H1 (cell line): Measurements from ENCODE around the gene RBM4B. TPM values are rescaled to one million over a fixed set of nuclear protein-coding genes. Genes with fewer than 3 reads are reported as not detected.

ENCODE experiments used
- CTCF ChIA-PET: fragments of 300-600 bp; sonication (Branson Sonifier 250); formaldehyde crosslinking; loops from one replicate; lab custom pipeline; 2021; ENCODE audit not compliant: partially characterized antibody; lab: Charles Lee
- POLR2A ChIA-PET: fragments of 300-600 bp; sonication (Branson Sonifier 250); formaldehyde crosslinking; loops from one replicate; lab custom pipeline; 2021; ENCODE audit warnings: inconsistent platforms; ENCODE audit not compliant: partially characterized antibody; lab: Charles Lee
- DNase-seq, 2 experiments: peaks; one replicate each; pipeline versions ENCODE4 v3.0.0 to v3.0.0-alpha.2; 2010 to 2022; ENCODE audit warnings: low spot score in 2 of 2, low read depth in 1 of 2, mixed read lengths in 1 of 2
- FAIRE-seq: peaks from 2 replicates; lab custom pipeline; 2011; peaks lifted over from hg19 to GRCh38; lab: Jason Lieb, UNC
- H2AFZ ChIP-seq: 2 replicates; pipeline ENCODE4 v1.8.1; 2012; ENCODE audit warnings: low read length, inconsistent platforms
- H2AK5ac ChIP-seq: 2 replicates; pipeline ENCODE4 v1.6.1; 2013; ENCODE audit warnings: low read depth, low read length
- H2BK120ac ChIP-seq: replicated peaks from 2 replicates; pipeline ENCODE3; 2013; ENCODE audit warnings: low read depth, low read length, inconsistent platforms
- H2BK12ac ChIP-seq: 2 replicates; pipeline ENCODE4 v1.6.1; 2013; ENCODE audit warnings: low read depth, low read length
- H2BK15ac ChIP-seq: 2 replicates; pipeline ENCODE4 v1.6.1; 2013; ENCODE audit warnings: low read length
- H2BK20ac ChIP-seq: 2 replicates; pipeline ENCODE4 v1.6.1; 2013; ENCODE audit warnings: low read length
- H2BK5ac ChIP-seq: 2 replicates; pipeline ENCODE4 v1.6.1; 2013; ENCODE audit warnings: low read depth, low read length
- H3K14ac ChIP-seq: 2 replicates; pipeline ENCODE4 v1.6.1; 2013; ENCODE audit warnings: inconsistent platforms; ENCODE audit not compliant: insufficient read length
- H3K18ac ChIP-seq: 2 replicates; pipeline ENCODE4 v1.6.1; 2013; ENCODE audit warnings: low read length; ENCODE audit errors: extremely low read depth
- H3K23ac ChIP-seq: 2 replicates; pipeline ENCODE4 v1.6.1; 2013; ENCODE audit warnings: inconsistent platforms; ENCODE audit not compliant: insufficient read length
- H3K23me2 ChIP-seq: 2 replicates; pipeline ENCODE4 v1.6.1; 2013; ENCODE audit warnings: low read depth, low read length
- H3K27ac ChIP-seq: 2 replicates; pipeline ENCODE4 v1.6.1; 2011; ENCODE audit warnings: low read depth, low read length, inconsistent platforms
- H3K27me3 ChIP-seq, 4 experiments: replicated peaks in 1 of 4; 1 replicate in 1 of 4; 2 replicates in 3 of 4; pipeline versions ENCODE4 v1.6.1 to v1.8.1; 2011 to 2013; ENCODE audit warnings: low read length in 3 of 4, mild to moderate bottlenecking in 3 of 4, inconsistent platforms in 2 of 4, mixed read lengths in 2 of 4, moderate library complexity in 1 of 4; ENCODE audit not compliant: control insufficient read depth in 3 of 4, insufficient read depth in 3 of 4; ENCODE audit errors: extremely low read depth in 1 of 4
- H3K36me3 ChIP-seq, 4 experiments: 2 replicates each; pipeline versions ENCODE4 v1.6.1 to v1.8.1; 2011 to 2013; ENCODE audit warnings: mild to moderate bottlenecking in 4 of 4, low read length in 3 of 4, moderate library complexity in 2 of 4, control low read depth in 1 of 4, inconsistent platforms in 1 of 4; ENCODE audit not compliant: insufficient read depth in 4 of 4, control insufficient read depth in 2 of 4
- H3K4ac ChIP-seq: replicated peaks from 2 replicates; pipeline ENCODE3; 2013; ENCODE audit warnings: low read length, low read depth, mixed read lengths, inconsistent platforms; ENCODE audit not compliant: insufficient read length
- H3K4me1 ChIP-seq, 4 experiments: replicated peaks in 1 of 4; 1 replicate in 1 of 4; 2 replicates in 3 of 4; pipeline versions ENCODE4 v1.6.1 to v1.8.1; 2011 to 2013; ENCODE audit warnings: low read length in 3 of 4, inconsistent platforms in 2 of 4, mixed read lengths in 1 of 4; ENCODE audit not compliant: insufficient read depth in 4 of 4, control insufficient read depth in 3 of 4
- H3K4me2 ChIP-seq, 2 experiments: 2 replicates each; pipeline versions ENCODE4 v1.6.1 to v1.8.1; 2011 to 2013; ENCODE audit warnings: low read depth in 2 of 2, low read length in 2 of 2, control low read depth in 1 of 2, inconsistent platforms in 1 of 2, mild to moderate bottlenecking in 1 of 2; ENCODE audit not compliant: insufficient read depth in 1 of 2
- H3K4me3 ChIP-seq, 4 experiments: fragments of 200-600, 300-600 bp in 1 of 4; sonication (generic), shearing (Covaris generic), sonication (Bioruptor Twin) in 1 of 4; 2 replicates each; pipeline versions ENCODE4 v1.5.1 to v1.8.1; 2011 to 2016; ENCODE audit warnings: low read length in 4 of 4, low read depth in 3 of 4, control low read depth in 2 of 4, inconsistent platforms in 2 of 4, mild to moderate bottlenecking in 2 of 4, mixed read lengths in 1 of 4, moderate library complexity in 1 of 4; ENCODE audit not compliant: insufficient read depth in 2 of 4; ENCODE audit errors: extremely low read depth in 1 of 4
- H3K56ac ChIP-seq: replicated peaks from 2 replicates; pipeline ENCODE3; 2013; ENCODE audit warnings: low read depth, mild to moderate bottlenecking, mixed read lengths, low read length, inconsistent platforms; ENCODE audit not compliant: insufficient read length
- H3K79me1 ChIP-seq: 2 replicates; pipeline ENCODE4 v1.6.1; 2013; ENCODE audit warnings: low read depth, low read length, control low read depth
- H3K79me2 ChIP-seq, 2 experiments: 2 replicates each; pipeline versions ENCODE4 v1.6.1 to v1.8.1; 2012 to 2013; ENCODE audit warnings: low read length in 2 of 2, mild to moderate bottlenecking in 2 of 2, inconsistent platforms in 1 of 2; ENCODE audit not compliant: insufficient read depth in 2 of 2, control insufficient read depth in 1 of 2
- H3K9ac ChIP-seq, 4 experiments: replicated peaks in 1 of 4; 1 replicate in 1 of 4; 2 replicates in 3 of 4; pipeline versions ENCODE4 v1.6.1 to v1.8.1; 2011 to 2013; ENCODE audit warnings: low read depth in 3 of 4, low read length in 3 of 4, control low read depth in 2 of 4, mild to moderate bottlenecking in 2 of 4, moderate library complexity in 2 of 4, inconsistent platforms in 1 of 4; ENCODE audit errors: extremely low read depth in 1 of 4
- H3K9me3 ChIP-seq, 2 experiments: 2 replicates each; pipeline versions ENCODE4 v1.6.1 to v1.8.1; 2012 to 2013; ENCODE audit warnings: mild to moderate bottlenecking in 2 of 2, moderate library complexity in 2 of 2, control low read depth in 1 of 2, inconsistent platforms in 1 of 2, low read depth in 1 of 2, low read length in 1 of 2, mixed read lengths in 1 of 2; ENCODE audit not compliant: insufficient read depth in 2 of 2
- H4K20me1 ChIP-seq, 2 experiments: replicated peaks in 1 of 2; 2 replicates each; pipeline versions ENCODE3 to v1.8.1; 2011 to 2013; ENCODE audit warnings: inconsistent platforms in 2 of 2, low read length in 2 of 2, mild to moderate bottlenecking in 1 of 2; ENCODE audit not compliant: insufficient read depth in 2 of 2, control insufficient read depth in 1 of 2
- H4K5ac ChIP-seq: 2 replicates; pipeline ENCODE4 v1.6.1; 2013; ENCODE audit warnings: low read length, low read depth, mixed read lengths, inconsistent platforms; ENCODE audit not compliant: insufficient read length
- H4K8ac ChIP-seq: 2 replicates; pipeline ENCODE4 v1.8.0; 2013; ENCODE audit warnings: mild to moderate bottlenecking, moderate library complexity, low read length, inconsistent platforms; ENCODE audit not compliant: insufficient read depth; ENCODE audit errors: extremely low read depth
- H4K91ac ChIP-seq: replicated peaks from 2 replicates; pipeline ENCODE3; 2013; ENCODE audit warnings: low read length, mixed read lengths, inconsistent platforms; ENCODE audit not compliant: insufficient read length
- E2F6 ChIP-seq: IDR thresholded peaks from 2 replicates; pipeline ENCODE4 v1.6.1; 2012; ENCODE audit warnings: inconsistent platforms
- POU5F1 ChIP-seq: IDR thresholded peaks from 2 replicates; pipeline ENCODE4 v1.6.1; 2011; ENCODE audit warnings: low read depth, mild to moderate bottlenecking, low read length, moderate library complexity
- RNF2 ChIP-seq: fragments of 200-900, 300-1000 bp; sonication (generic); IDR thresholded peaks from 2 replicates; pipeline ENCODE4 v1.7.1; 2016; ENCODE audit warnings: borderline replicate concordance, low read depth, mild to moderate bottlenecking, antibody characterized with exemption, low read length; ENCODE audit not compliant: poor library complexity, severe bottlenecking; ENCODE audit errors: missing control alignments
- SIX5 ChIP-seq: IDR thresholded peaks from 2 replicates; pipeline ENCODE4 v1.6.1; 2011; ENCODE audit warnings: mild to moderate bottlenecking, low read depth, low read length
- WGBS, 2 experiments: shearing (Covaris generic) in 1 of 2; methylation state at CpG; one replicate each; pipeline versions ENCODE4 v1.1.6 to v1.1.7; 2013 to 2015; ENCODE audit warnings: low lambda C conversion rate in 2 of 2, mixed read lengths in 2 of 2, inconsistent platforms in 1 of 2, low coverage in 1 of 2, missing lambda C conversion rate in 1 of 2; ENCODE audit not compliant: insufficient replicate concordance in 2 of 2, insufficient coverage in 1 of 2, insufficient read length in 1 of 2; ENCODE audit errors: extremely low coverage in 1 of 2, missing lambda C conversion rate in 1 of 2; 5-methylcytosine and 5-hydroxymethylcytosine counted together
- polyA plus RNA-seq, 7 experiments: library from polyadenylated mRNA; depleted of rRNA in 3 of 7; stranded (reverse) in 5 of 7; unstranded in 2 of 7; fragments of >200 nt in 5 of 7; fragments of 200-250 nt in 2 of 7; gene quantifications; 1 replicate in 5 of 7; 2 replicates in 1 of 7; 4 replicates in 1 of 7; pipeline versions ENCODE4 v1.2.1 to v1.2.3, GENCODE V29; 2011 to 2013; ENCODE audit warnings: missing spikeins in 2 of 7, mixed read lengths in 2 of 7
- total RNA-seq: library from RNA; stranded (reverse); fragmentation: NEBNext Ultra II Directional; extraction: Animal tissue kit (Norgen Biotek cat#: 25700); gene quantifications from 2 replicates; pipeline ENCODE4 v1.2.1, GENCODE V29; 2021

The RBM4B gene
- total and polyA plus RNA-seq, 2 of the 8 experiments (the other 6 are each of a cell fraction or from before 2014, with no cell fraction given) = 27.5 to 30.5 TPM

DNA sequence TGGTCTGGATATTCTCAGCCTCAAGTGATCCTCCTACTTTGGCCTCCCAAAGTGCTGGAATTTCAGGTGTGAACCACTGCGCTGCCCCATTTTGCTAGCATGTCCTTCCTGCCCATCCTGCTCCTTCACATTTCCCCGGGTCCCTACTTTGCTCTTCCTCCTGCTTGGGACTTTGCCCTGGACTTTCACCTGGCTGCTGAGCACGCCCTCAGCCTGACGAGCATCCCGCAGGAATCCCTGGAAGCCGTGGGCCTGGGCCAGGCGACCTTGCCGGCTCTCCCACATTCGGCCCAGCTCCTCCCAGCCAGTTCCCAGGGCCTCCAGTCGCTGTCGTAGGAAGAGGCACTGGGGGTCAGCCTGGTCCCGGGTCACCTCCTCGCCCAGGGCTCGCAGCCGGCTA is 22.6 kb upstream of the RBM4B start:
- ChIA-PET CTCF (interaction anchor here (1.8 kb wide), 1 partner anchor 134 kb away, joined by 7 read pairs; no protein-coding TSS in a partner anchor), POLR2A (no interaction called here)

More for the DNA sequence above, 22.6 kb upstream of the RBM4B start:
- Histone ChIP-seq H3K79me2 (no peaks in the 10 kb centered on the region), H2BK15ac (no peak overlapping the region), H2BK120ac (no peak overlapping the region), H4K8ac (no peak overlapping the region), H3K27ac (no peak overlapping the region), H2BK5ac (no peak overlapping the region), H2BK12ac (no peak overlapping the region), H4K20me1 (peaks cover 0 to 2% of the 10 kb centered on the region in 2 experiments), H3K9me3 (no peaks in the 10 kb centered on the region), H2AFZ (no peak overlapping the region), H3K4me3 (no peak overlapping the region), H3K18ac (no peak overlapping the region), H3K79me1 (no peaks in the 10 kb centered on the region), H3K4ac (no peak overlapping the region), H3K23ac (no peak overlapping the region), H3K56ac (no peak overlapping the region), H4K5ac (no peak overlapping the region), H3K27me3 (no peaks in the 10 kb centered on the region), H3K4me1 (no peaks in the 10 kb centered on the region), H3K23me2 (no peaks in the 10 kb centered on the region), H2AK5ac (no peak overlapping the region), H2BK20ac (no peak overlapping the region), H3K9ac (no peak overlapping the region), H3K4me2 (no peak overlapping the region), H3K36me3 (peaks cover 25 to 62% (median 54%) of the 10 kb centered on the region in 4 experiments), H4K91ac (no peak overlapping the region), H3K14ac (no peak overlapping the region)
- FAIRE-seq = no peak
- no peak for DNase-seq
- TF ChIP-seq E2F6 (no peak), SIX5 (no peak), POU5F1 (no peak), RNF2 (no peak)
- WGBS, 2 experiments = 93% methylated on average over 12 of the region's 15 CpGs; no CpG with 5 or more reads in 1 of the 2 experiments
